HepG2 (cell line): ENCODE results near the gene INF2. TPM values are rescaled to one million over a fixed set of nuclear protein-coding genes. Genes with fewer than 3 reads are reported as not detected.

ENCODE experiments used
- ATAC-seq: fragments of 200-7000 bp; cut with Tn5 transposase; 3 replicates; pipeline ENCODE4 v1.9.1; 2020; ENCODE audit warnings: mild to moderate bottlenecking, moderate library complexity
- BruUV-seq: library from RNA; stranded (reverse); fragments of 400-500 nt; replicated peaks from 2 replicates; lab custom pipeline; 2021; lab: Mats Ljungman, UMichigan
- CTCF ChIA-PET: fragments of 300-600 bp; formaldehyde crosslinking; extraction: SDS; loops from one replicate; lab custom pipeline; 2021; ENCODE audit warnings: low total read pairs, inconsistent platforms, low intra/inter-chr PET ratio; lab: Yijun Ruan, JAX
- POLR2A ChIA-PET: fragments of 350-600 bp; sonication (Branson Sonifier 250); formaldehyde crosslinking; loops from one replicate; lab custom pipeline; 2020; ENCODE audit warnings: antibody characterized with exemption, inconsistent platforms; lab: Yijun Ruan, JAX
- DNase-seq: peaks from one replicate; pipeline ENCODE4 v3.0.0-alpha.2; 2015; ENCODE audit warnings: low spot score
- FAIRE-seq: peaks from 3 replicates; lab custom pipeline; 2011; peaks lifted over from hg19 to GRCh38; lab: Jason Lieb, UNC
- H2AFZ ChIP-seq: one replicate; pipeline ENCODE4 v1.6.1; 2011; ENCODE audit warnings: low read length, inconsistent platforms
- H3K27ac ChIP-seq: fragments of 300-600 bp; 3 replicates; pipeline ENCODE4 v1.8.0; 2011; ENCODE audit warnings: mixed run types, mild to moderate bottlenecking, mixed read lengths, low read length, inconsistent platforms; ENCODE audit not compliant: insufficient read depth; ENCODE audit errors: extremely low read length
- H3K27me3 ChIP-seq, 2 experiments: fragments of 200-600 bp in 1 of 2; 2 replicates in 1 of 2; 3 replicates in 1 of 2; pipeline versions ENCODE4 v1.6.0 to v1.8.0; 2011; ENCODE audit warnings: low read length in 2 of 2, mild to moderate bottlenecking in 2 of 2, moderate library complexity in 2 of 2, inconsistent platforms in 1 of 2; ENCODE audit not compliant: insufficient read depth in 2 of 2, control insufficient read depth in 1 of 2
- H3K36me3 ChIP-seq, 2 experiments: fragments of 200-600 bp in 1 of 2; replicated peaks in 1 of 2; 2 replicates in 1 of 2; 3 replicates in 1 of 2; pipeline versions ENCODE4 v1.5.1 to v1.8.0; 2011; ENCODE audit warnings: low read length in 2 of 2, inconsistent platforms in 1 of 2; ENCODE audit not compliant: insufficient read depth in 2 of 2, control insufficient read depth in 1 of 2
- H3K4me1 ChIP-seq: 2 replicates; pipeline ENCODE4 v1.5.1; 2012; ENCODE audit warnings: low read length, inconsistent platforms; ENCODE audit not compliant: insufficient read depth
- H3K4me2 ChIP-seq: 2 replicates; pipeline ENCODE4 v1.6.0; 2011; ENCODE audit warnings: low read depth, low read length, inconsistent platforms
- H3K4me3 ChIP-seq, 3 experiments: fragments of 200-600 bp in 1 of 3; sonication (generic), shearing (Covaris generic) in 1 of 3; replicated peaks in 1 of 3; 2 replicates each; pipeline ENCODE4 v1.5.1; 2011 to 2016; ENCODE audit warnings: low read length in 3 of 3, inconsistent platforms in 2 of 3, low read depth in 2 of 3, mild to moderate bottlenecking in 2 of 3, control low read depth in 1 of 3, mixed read lengths in 1 of 3; ENCODE audit not compliant: insufficient read depth in 1 of 3
- H3K79me2 ChIP-seq: one replicate; pipeline ENCODE4 v1.6.1; 2011; ENCODE audit warnings: low read length, inconsistent platforms; ENCODE audit not compliant: insufficient read depth
- H3K9ac ChIP-seq: 2 replicates; pipeline ENCODE4 v1.6.0; 2011; ENCODE audit warnings: mild to moderate bottlenecking, low read depth, low read length, inconsistent platforms; ENCODE audit not compliant: insufficient read depth
- H3K9me3 ChIP-seq: 2 replicates; pipeline ENCODE4 v1.5.1; 2012; ENCODE audit warnings: mild to moderate bottlenecking, low read length
- H4K20me1 ChIP-seq: 2 replicates; pipeline ENCODE4 v1.6.0; 2011; ENCODE audit warnings: inconsistent platforms, mild to moderate bottlenecking, low read length, moderate library complexity; ENCODE audit not compliant: insufficient read depth
- CBFB ChIP-seq: sonication (generic); formaldehyde crosslinking; IDR thresholded peaks from 2 replicates; pipeline ENCODE4 v1.4.0; 2020; ENCODE audit warnings: missing genetic modification reagents
- DBP ChIP-seq: sonication (generic); formaldehyde crosslinking; IDR thresholded peaks from 2 replicates; pipeline ENCODE4 v1.4.0; 2020; ENCODE audit warnings: missing genetic modification reagents; ENCODE audit errors: not compliant biosample characterization
- ELF1 ChIP-seq: sonication (generic); formaldehyde crosslinking; IDR thresholded peaks from 2 replicates; pipeline ENCODE4 v1.4.0; 2020; ENCODE audit warnings: missing genetic modification reagents
- MXI1 ChIP-seq: IDR thresholded peaks from 3 replicates; pipeline ENCODE4 v1.6.1; 2012; ENCODE audit warnings: low read depth, low read length, inconsistent platforms, borderline replicate concordance
- NCOR1 ChIP-seq: fragments of 200-600 bp; sonication (generic); IDR thresholded peaks from 2 replicates; pipeline ENCODE4 v1.7.0; 2017; ENCODE audit warnings: antibody characterized with exemption, low read length, borderline replicate concordance
- SYNCRIP ChIP-seq: fragments of 200-400 bp; formaldehyde crosslinking; IDR thresholded peaks from 2 replicates; pipeline ENCODE4 v1.6.1; 2018; ENCODE audit warnings: mild to moderate bottlenecking, low read depth, low read length; ENCODE audit not compliant: insufficient read depth
- TAF1 ChIP-seq: sonication (generic); formaldehyde crosslinking; IDR thresholded peaks from 2 replicates; pipeline ENCODE4 v1.4.0; 2020; ENCODE audit warnings: missing genetic modification reagents
- ZNF737 ChIP-seq: sonication (generic); formaldehyde crosslinking; IDR thresholded peaks from 2 replicates; pipeline ENCODE4 v1.5.0; 2020; ENCODE audit warnings: missing genetic modification reagents, mild to moderate bottlenecking, borderline replicate concordance
- WGBS: methylation state at CpG from one replicate; pipeline ENCODE4 v1.1.6; 2017; ENCODE audit warnings: low lambda C conversion rate; 5-methylcytosine and 5-hydroxymethylcytosine counted together
- in situ Hi-C: cut with HindIII; loops from 2 replicates; pipeline ENCODE4 v1.10.0; 2017; ENCODE audit warnings: low pct_unique_long_range_greater_than_20kb; ENCODE audit not compliant: extremely low pct_ligation_motif_present
- intact Hi-C: fragments of 100-400 bp; cut with micrococcal nuclease; formaldehyde crosslinking; loops from one replicate; pipeline ENCODE4 v1.10.0; 2022; ENCODE audit not compliant: unreplicated experiment
- polyA plus RNA-seq, 8 experiments: library from polyadenylated mRNA; depleted of rRNA in 3 of 8; stranded (reverse) in 7 of 8; unstranded in 1 of 8; fragments of >200 nt; fragmentation: Illumina TruSeq in 4 of 8; extraction: Trizol in 4 of 8; gene quantifications; 2 replicates each; pipeline versions ENCODE4 v1.2.1 to v1.2.3, GENCODE V29; 2011 to 2016; ENCODE audit warnings: low read depth in 4 of 8, missing spikeins in 1 of 8, mixed read lengths in 1 of 8; ENCODE audit not compliant: insufficient read depth in 1 of 8
- total RNA-seq, 5 experiments: library from RNA; depleted of rRNA; stranded (reverse); fragments of >200 nt; fragmentation: Illumina TruSeq; extraction: Trizol; gene quantifications; 2 replicates each; pipeline ENCODE4 v1.2.3, GENCODE V29; 2016; ENCODE audit warnings: low read depth in 1 of 5
- TF ChIP-seq, protein P1 (sequence below), 2 experiments: IDR thresholded peaks; 2 replicates each; pipeline ENCODE4 v1.6.1; 2011 to 2012; ENCODE audit warnings: low read length in 2 of 2, borderline replicate concordance in 1 of 2, low read depth in 1 of 2, mild to moderate bottlenecking in 1 of 2, moderate library complexity in 1 of 2
- TF ChIP-seq, protein P2 (sequence below): IDR thresholded peaks from 2 replicates; pipeline ENCODE4 v1.6.1; 2016
- TF ChIP-seq, protein P3 (sequence below): sonication (generic); formaldehyde crosslinking; IDR thresholded peaks from 2 replicates; pipeline ENCODE4 v1.5.0; 2020; ENCODE audit warnings: missing genetic modification reagents

Gene INF2
- total and polyA plus RNA-seq, 2 of the 13 experiments (the other 11 are each of a cell fraction or from before 2014, with no cell fraction given), result 16.4 to 26.4 TPM

- peak overlapping the region; percentile 58 for H3K9ac ChIP-seq
- H4K20me1 ChIP-seq, result no peaks in the 10 kb centered on the region
- 42% methylated on average over 17 of the region's 31 CpGs for WGBS
- FAIRE-seq, result peak; percentile 55
- peak overlapping the region; percentile 42 for H3K4me2 ChIP-seq
- H3K9me3 ChIP-seq, result no peaks in the 10 kb centered on the region
- intact Hi-C loops, result no loop called here
- no peak overlapping the region for H2AFZ ChIP-seq
- peak overlapping the region; percentile 79 for H3K27ac ChIP-seq
- H3K27me3 ChIP-seq, result no peaks in the 10 kb centered on the region
- no peaks in the 10 kb centered on the region for H3K79me2 ChIP-seq
- peak overlapping the region in 1 of 3 experiments; percentile 15; a peak in 2 of 6 replicates for H3K4me3 ChIP-seq
- DNase-seq, result peak; percentile 83
- BruUV-seq, result no TSS peak
- POLR2A ChIA-PET, result interaction anchor here (0.9 to 7.7 kb wide), 8 partner anchors 7 to 69 kb away, joined by 3 to 68 read pairs (median 4); partner anchors contain the start of genes ADSS1 and SIVA1
- peak; percentile 67 for ATAC-seq
- H3K36me3 ChIP-seq, result no peaks in the 10 kb centered on the region; a peak in 1 of 5 replicates
- CTCF ChIA-PET, result no interaction called here
- peaks cover 70% of the 10 kb centered on the region for H3K4me1 ChIP-seq
- in situ Hi-C loops, result no loop called here
- TF ChIP-seq NCOR1, result no peak
- TF ChIP-seq DBP (CRISPR knock-in tag), result no peak
- TF ChIP-seq, protein P1, sequence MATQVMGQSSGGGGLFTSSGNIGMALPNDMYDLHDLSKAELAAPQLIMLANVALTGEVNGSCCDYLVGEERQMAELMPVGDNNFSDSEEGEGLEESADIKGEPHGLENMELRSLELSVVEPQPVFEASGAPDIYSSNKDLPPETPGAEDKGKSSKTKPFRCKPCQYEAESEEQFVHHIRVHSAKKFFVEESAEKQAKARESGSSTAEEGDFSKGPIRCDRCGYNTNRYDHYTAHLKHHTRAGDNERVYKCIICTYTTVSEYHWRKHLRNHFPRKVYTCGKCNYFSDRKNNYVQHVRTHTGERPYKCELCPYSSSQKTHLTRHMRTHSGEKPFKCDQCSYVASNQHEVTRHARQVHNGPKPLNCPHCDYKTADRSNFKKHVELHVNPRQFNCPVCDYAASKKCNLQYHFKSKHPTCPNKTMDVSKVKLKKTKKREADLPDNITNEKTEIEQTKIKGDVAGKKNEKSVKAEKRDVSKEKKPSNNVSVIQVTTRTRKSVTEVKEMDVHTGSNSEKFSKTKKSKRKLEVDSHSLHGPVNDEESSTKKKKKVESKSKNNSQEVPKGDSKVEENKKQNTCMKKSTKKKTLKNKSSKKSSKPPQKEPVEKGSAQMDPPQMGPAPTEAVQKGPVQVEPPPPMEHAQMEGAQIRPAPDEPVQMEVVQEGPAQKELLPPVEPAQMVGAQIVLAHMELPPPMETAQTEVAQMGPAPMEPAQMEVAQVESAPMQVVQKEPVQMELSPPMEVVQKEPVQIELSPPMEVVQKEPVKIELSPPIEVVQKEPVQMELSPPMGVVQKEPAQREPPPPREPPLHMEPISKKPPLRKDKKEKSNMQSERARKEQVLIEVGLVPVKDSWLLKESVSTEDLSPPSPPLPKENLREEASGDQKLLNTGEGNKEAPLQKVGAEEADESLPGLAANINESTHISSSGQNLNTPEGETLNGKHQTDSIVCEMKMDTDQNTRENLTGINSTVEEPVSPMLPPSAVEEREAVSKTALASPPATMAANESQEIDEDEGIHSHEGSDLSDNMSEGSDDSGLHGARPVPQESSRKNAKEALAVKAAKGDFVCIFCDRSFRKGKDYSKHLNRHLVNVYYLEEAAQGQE (IDR thresholded peaks at IDR 0.05; ENCODE audit: borderline replicate concordance in 1 of 2, low read depth in 1 of 2, low read length in 2 of 2), result no peak
- TF ChIP-seq ZNF737, result no peak
- TF ChIP-seq, protein P2, sequence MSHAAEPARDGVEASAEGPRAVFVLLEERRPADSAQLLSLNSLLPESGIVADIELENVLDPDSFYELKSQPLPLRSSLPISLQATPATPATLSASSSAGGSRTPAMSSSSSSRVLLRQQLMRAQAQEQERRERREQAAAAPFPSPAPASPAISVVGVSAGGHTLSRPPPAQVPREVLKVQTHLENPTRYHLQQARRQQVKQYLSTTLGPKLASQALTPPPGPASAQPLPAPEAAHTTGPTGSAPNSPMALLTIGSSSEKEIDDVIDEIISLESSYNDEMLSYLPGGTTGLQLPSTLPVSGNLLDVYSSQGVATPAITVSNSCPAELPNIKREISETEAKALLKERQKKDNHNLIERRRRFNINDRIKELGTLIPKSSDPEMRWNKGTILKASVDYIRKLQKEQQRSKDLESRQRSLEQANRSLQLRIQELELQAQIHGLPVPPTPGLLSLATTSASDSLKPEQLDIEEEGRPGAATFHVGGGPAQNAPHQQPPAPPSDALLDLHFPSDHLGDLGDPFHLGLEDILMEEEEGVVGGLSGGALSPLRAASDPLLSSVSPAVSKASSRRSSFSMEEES (CRISPR knock-in tag), result peak; percentile 88
- peak; percentile 48; the same call in 1 of the 2 replicates for TF ChIP-seq ELF1 (CRISPR knock-in tag)
- peak; percentile 61 for TF ChIP-seq TAF1 (CRISPR knock-in tag)
- peak; percentile 93 for TF ChIP-seq MXI1
- TF ChIP-seq SYNCRIP, result no peak
- TF ChIP-seq, protein P3, sequence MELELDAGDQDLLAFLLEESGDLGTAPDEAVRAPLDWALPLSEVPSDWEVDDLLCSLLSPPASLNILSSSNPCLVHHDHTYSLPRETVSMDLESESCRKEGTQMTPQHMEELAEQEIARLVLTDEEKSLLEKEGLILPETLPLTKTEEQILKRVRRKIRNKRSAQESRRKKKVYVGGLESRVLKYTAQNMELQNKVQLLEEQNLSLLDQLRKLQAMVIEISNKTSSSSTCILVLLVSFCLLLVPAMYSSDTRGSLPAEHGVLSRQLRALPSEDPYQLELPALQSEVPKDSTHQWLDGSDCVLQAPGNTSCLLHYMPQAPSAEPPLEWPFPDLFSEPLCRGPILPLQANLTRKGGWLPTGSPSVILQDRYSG, result no peak
- no peak for TF ChIP-seq CBFB (CRISPR knock-in tag)
Measured at GRCh38 chr14:104734991-104735779, 45.8 kb downstream of the INF2 start.
